ENCODE measurements around the gene FBXL17. TPM values are rescaled to one million over a fixed set of nuclear protein-coding genes. Genes with fewer than 3 reads are reported as not detected.

FBXL17 gene
- total RNA-seq, 1 donor from 2014 or later, result 49.4 TPM

GRCh38 chr5:107814183-107814827 lies 567.6 kb downstream of the FBXL17 start:
- Histone ChIP-seq H3K9me3 (replicated peaks) (no peaks in the 10 kb centered on the region), H3K27me3 (ENCODE audit: low read depth) (no peaks in the 10 kb centered on the region), H3K4me1 (peaks cover 8% of the 10 kb centered on the region), H3K4me3 (no peak overlapping the region), H3K36me3 (no peaks in the 10 kb centered on the region), H3K27ac (replicated peaks) (no peak overlapping the region)
- no peak for TF ChIP-seq CTCF (IDR thresholded peaks at IDR 0.05; ENCODE audit: borderline replicate concordance)
- intact Hi-C loops (cut with micrococcal nuclease), result no loop called here
- no peak for DNase-seq

GRCh38 chr5:107813559-107813958 lies 568.3 kb downstream of the FBXL17 start:
- DNase-seq, result no peak
- peaks cover 8% of the 10 kb centered on the region for H3K4me1 ChIP-seq
- H3K36me3 ChIP-seq, result no peaks in the 10 kb centered on the region
- H3K4me3 ChIP-seq, result no peak overlapping the region
- H3K27ac ChIP-seq (replicated peaks), result no peak overlapping the region
- intact Hi-C loops (cut with micrococcal nuclease), result no loop called here
- no peaks in the 10 kb centered on the region for H3K9me3 ChIP-seq (replicated peaks)
- TF ChIP-seq CTCF (IDR thresholded peaks at IDR 0.05; ENCODE audit: borderline replicate concordance), result no peak
- H3K27me3 ChIP-seq (ENCODE audit: low read depth), result no peaks in the 10 kb centered on the region

- peaks cover 8% of the 10 kb centered on the region for H3K4me1 ChIP-seq
- DNase-seq, result peak; percentile 30
- H3K27ac ChIP-seq (replicated peaks), result peak overlapping the region; percentile 56
- H3K27me3 ChIP-seq (ENCODE audit: low read depth), result no peaks in the 10 kb centered on the region
- H3K36me3 ChIP-seq, result no peaks in the 10 kb centered on the region
- no peak for TF ChIP-seq CTCF (IDR thresholded peaks at IDR 0.05; ENCODE audit: borderline replicate concordance)
- intact Hi-C loops (cut with micrococcal nuclease), result no loop called here
- H3K9me3 ChIP-seq (replicated peaks), result no peaks in the 10 kb centered on the region
- H3K4me3 ChIP-seq, result no peak overlapping the region
Observed at GRCh38 chr5:107812570-107813141, 569.2 kb downstream of the FBXL17 start.

DNA sequence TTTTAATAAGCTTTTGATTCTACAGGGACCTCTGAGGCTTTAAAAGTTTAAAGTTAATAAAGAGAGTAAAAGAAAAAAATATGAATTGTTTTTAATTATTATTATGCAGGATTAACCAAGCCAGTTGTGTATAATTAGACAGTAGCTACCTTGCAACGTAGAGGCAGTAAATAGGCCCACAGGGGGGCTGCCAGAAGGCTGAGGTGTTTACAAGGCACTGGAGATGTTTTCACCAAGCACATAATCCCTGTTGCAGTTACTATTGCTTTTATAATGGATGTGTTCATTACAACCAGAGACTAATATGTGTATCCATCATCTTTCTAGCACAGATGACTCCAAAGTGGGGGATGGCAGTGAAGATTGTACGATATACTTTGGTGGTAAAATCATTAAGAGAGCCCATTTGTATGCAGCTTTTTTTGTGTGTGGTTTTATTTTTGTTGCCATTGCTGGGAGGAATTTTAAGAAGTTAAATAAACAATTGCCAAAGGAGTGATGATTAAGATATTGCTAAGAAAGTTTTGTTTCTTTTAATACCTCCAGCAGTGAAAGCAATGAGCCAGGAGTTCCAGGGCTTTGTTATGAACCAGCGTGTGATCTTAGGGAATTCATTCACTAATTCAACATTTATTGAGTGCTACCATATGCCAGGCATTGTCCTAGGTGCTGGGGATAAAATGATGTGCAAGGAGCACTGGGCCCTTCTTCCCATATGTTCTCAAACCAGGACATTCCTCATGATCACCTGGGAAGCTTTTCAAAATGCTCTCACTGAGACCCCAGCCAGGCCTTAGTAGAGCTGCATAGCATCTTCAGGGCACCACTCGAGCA lies 572.5 kb downstream of the FBXL17 start:
- Histone ChIP-seq H3K9me3 (replicated peaks) (no peaks in the 10 kb centered on the region), H3K27me3 (ENCODE audit: low read depth) (no peaks in the 10 kb centered on the region), H3K36me3 (no peaks in the 10 kb centered on the region), H3K4me3 (no peak overlapping the region), H3K27ac (replicated peaks) (no peak overlapping the region), H3K4me1 (peaks cover 8% of the 10 kb centered on the region)
- intact Hi-C loops (cut with micrococcal nuclease), result no loop called here
- TF ChIP-seq CTCF (IDR thresholded peaks at IDR 0.05; ENCODE audit: borderline replicate concordance), result no peak
- no peak for DNase-seq

Data from left ventricle myocardium inferior (tissue), 1 donor.